ENCODE results near the gene HS3ST5. TPM values are rescaled to one million over a fixed set of nuclear protein-coding genes. Genes with fewer than 3 reads are reported as not detected.

Gene HS3ST5
- total RNA-seq, 2 donors from 2014 or later = 0.05 to 0.16 TPM

DNA sequence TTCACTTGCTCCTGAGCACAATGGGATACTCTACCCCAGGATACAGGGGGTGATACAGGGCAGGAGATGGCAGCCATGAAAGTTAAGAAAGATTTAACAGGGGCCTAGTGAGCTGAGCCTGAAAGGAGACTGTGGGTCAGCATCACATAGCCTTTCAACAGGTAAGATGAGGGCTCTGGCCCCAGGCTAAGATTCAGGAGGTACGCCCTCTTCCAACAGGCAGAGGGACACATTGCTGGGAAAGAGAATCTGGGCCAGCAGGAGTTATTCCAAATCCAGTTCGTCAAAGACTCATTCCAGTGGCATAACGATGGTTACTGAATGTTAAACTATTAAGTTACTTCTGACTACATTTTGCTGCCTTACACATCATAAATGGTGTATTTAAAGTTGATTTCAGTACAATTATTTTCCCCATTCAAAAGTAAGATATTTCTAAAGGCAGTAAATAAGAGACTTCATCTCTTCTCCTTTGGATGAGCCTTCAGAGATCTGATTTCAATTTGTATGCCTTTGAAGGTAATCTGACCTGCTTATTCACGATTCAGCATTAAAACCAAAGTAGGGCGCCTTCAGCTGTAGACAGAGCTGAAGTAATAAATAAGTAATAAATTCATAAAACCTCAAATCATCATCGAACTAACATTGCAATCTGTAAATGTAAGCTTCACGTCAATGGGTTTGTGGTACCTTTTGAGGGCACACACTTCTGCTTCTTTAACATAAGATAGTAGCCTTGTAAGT, 62.4 kb downstream of the HS3ST5 start:
- H3K9ac ChIP-seq (ENCODE audit: low read depth in 2 of 2, low read length in 2 of 2) = no peak overlapping the region
- no peak for DNase-seq
- intact Hi-C loops (cut with DNase I) = no loop called here
- no peaks in the 10 kb centered on the region for H3K9me3 ChIP-seq
- H3K4me1 ChIP-seq = no peaks in the 10 kb centered on the region
- no peak overlapping the region for H3K4me3 ChIP-seq
- H3K27me3 ChIP-seq = no peaks in the 10 kb centered on the region
- H3K27ac ChIP-seq = no peak overlapping the region
- TF ChIP-seq, protein P1, sequence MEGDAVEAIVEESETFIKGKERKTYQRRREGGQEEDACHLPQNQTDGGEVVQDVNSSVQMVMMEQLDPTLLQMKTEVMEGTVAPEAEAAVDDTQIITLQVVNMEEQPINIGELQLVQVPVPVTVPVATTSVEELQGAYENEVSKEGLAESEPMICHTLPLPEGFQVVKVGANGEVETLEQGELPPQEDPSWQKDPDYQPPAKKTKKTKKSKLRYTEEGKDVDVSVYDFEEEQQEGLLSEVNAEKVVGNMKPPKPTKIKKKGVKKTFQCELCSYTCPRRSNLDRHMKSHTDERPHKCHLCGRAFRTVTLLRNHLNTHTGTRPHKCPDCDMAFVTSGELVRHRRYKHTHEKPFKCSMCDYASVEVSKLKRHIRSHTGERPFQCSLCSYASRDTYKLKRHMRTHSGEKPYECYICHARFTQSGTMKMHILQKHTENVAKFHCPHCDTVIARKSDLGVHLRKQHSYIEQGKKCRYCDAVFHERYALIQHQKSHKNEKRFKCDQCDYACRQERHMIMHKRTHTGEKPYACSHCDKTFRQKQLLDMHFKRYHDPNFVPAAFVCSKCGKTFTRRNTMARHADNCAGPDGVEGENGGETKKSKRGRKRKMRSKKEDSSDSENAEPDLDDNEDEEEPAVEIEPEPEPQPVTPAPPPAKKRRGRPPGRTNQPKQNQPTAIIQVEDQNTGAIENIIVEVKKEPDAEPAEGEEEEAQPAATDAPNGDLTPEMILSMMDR (IDR thresholded peaks at IDR 0.05) = no peak
- H3K36me3 ChIP-seq = no peaks in the 10 kb centered on the region

DNA sequence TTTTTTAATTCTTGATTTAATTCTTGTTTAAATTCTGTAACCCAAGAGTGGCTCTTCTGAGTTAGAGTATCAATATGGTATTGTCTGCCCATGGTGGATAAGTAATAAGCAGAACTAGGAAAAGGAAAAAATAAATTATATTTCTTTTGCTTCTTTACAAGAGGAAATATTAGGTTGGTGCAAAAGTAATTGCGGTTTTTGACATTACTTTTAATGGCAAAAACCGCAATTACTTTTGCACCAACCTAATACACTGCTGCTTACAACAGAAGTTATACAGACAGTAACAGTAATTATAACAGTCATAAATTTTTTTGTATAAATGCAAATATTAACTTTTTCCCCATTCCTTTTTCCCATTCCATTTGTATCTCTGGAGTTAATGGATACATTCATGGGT, 65.6 kb downstream of the HS3ST5 start:
- H3K27ac ChIP-seq = no peak overlapping the region
- H3K36me3 ChIP-seq = no peaks in the 10 kb centered on the region
- no peaks in the 10 kb centered on the region for H3K27me3 ChIP-seq
- H3K9ac ChIP-seq (ENCODE audit: low read depth in 2 of 2, low read length in 2 of 2) = no peak overlapping the region
- no peak for DNase-seq
- TF ChIP-seq, protein P1 (IDR thresholded peaks at IDR 0.05) = no peak
- H3K4me1 ChIP-seq = no peaks in the 10 kb centered on the region
- intact Hi-C loops (cut with DNase I) = no loop called here
- no peaks in the 10 kb centered on the region for H3K9me3 ChIP-seq
- no peak overlapping the region for H3K4me3 ChIP-seq

DNA sequence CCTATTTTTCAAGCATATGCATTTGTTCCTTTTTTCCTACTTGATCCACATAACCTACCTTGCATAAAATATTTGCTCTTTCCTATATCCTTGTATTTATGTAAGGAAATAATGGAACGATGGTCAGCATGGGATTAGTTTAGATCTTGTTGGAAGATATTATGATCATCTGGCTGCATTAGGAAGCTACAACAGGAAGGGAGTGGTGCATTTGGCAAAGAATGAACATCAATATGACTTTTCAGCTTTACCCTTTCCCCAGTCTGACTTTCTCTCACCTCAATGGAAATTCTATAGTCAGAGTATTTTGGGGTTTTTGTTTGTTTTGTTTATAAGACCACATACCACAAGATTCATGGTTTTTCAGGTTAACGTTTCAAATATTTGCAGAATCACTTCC, 66.0 kb downstream of the HS3ST5 start:
- no peak overlapping the region for H3K9ac ChIP-seq (ENCODE audit: low read depth in 2 of 2, low read length in 2 of 2)
- no peak overlapping the region for H3K27ac ChIP-seq
- intact Hi-C loops (cut with DNase I) = no loop called here
- no peaks in the 10 kb centered on the region for H3K4me1 ChIP-seq
- no peaks in the 10 kb centered on the region for H3K27me3 ChIP-seq
- H3K9me3 ChIP-seq = no peaks in the 10 kb centered on the region
- H3K4me3 ChIP-seq = no peak overlapping the region
- no peaks in the 10 kb centered on the region for H3K36me3 ChIP-seq
- TF ChIP-seq, protein P1 (IDR thresholded peaks at IDR 0.05) = no peak
- no peak for DNase-seq

DNA sequence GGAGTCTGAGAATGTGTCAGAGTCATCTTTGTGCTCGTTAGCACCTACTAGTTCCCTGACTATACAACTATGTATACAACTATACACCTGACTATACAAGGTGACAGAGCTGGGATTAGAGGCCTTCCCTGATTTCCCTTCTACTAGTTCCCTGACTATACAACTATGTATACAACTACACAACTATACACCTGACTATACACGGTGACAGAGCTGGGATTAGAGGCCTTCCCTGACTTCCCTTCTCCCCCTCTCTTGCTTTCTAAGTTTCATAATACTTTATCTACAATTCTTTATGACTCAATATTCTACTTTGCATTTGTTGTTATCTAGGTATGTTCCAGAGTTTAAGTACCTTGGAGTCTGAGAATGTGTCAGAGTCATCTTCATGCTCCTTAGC, 68.0 kb downstream of the HS3ST5 start:
- no peak for DNase-seq
- Histone ChIP-seq H3K36me3 (no peaks in the 10 kb centered on the region), H3K27me3 (no peaks in the 10 kb centered on the region), H3K9me3 (no peaks in the 10 kb centered on the region), H3K4me1 (no peaks in the 10 kb centered on the region), H3K4me3 (no peak overlapping the region), H3K9ac (ENCODE audit: low read depth in 2 of 2, low read length in 2 of 2) (no peak overlapping the region), H3K27ac (no peak overlapping the region)
- intact Hi-C loops (cut with DNase I) = no loop called here
- TF ChIP-seq, protein P1 (IDR thresholded peaks at IDR 0.05) = no peak

DNA sequence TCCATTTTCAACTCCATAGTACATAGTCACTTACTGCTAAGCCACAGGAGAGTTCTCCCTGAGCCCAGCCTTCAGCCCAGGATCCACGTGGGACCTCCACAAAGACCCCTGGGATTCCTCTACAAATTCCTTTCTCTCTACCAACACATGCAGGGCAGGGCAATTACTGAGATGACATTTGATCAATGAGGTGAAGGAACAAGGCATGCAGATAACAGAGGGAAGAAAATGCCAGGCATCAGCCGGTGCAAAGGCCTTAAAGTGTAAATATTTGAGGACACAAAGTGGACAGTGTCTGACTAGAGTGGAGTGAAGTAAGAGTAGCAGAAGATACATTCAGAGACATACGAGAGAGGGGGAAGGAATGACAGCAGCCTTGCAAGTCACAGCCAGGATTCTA, 70.2 kb downstream of the HS3ST5 start:
- Histone ChIP-seq H3K4me1 (no peaks in the 10 kb centered on the region), H3K27ac (no peak overlapping the region), H3K9ac (ENCODE audit: low read depth in 2 of 2, low read length in 2 of 2) (no peak overlapping the region), H3K27me3 (no peaks in the 10 kb centered on the region), H3K36me3 (no peaks in the 10 kb centered on the region), H3K4me3 (no peak overlapping the region), H3K9me3 (no peaks in the 10 kb centered on the region)
- no peak for DNase-seq
- TF ChIP-seq, protein P1 (IDR thresholded peaks at IDR 0.05) = no peak
- intact Hi-C loops (cut with DNase I) = no loop called here

Measured in colonic mucosa (tissue), 4 donors.